Activated B cell treated with CpG ODN at 0.5 μM for 24 hours (primary cell): ENCODE measurements around the gene GNB4. TPM values are rescaled to one million over a fixed set of nuclear protein-coding genes. Genes with fewer than 3 reads are reported as not detected.

ENCODE experiments used
- ATAC-seq: fragments of 200-7000 bp; cut with Tn5 transposase; one replicate; pipeline ENCODE4 v1.10.0; 2021; ENCODE audit warnings: low read depth, mild to moderate bottlenecking, moderate library complexity
- CTCF ChIA-PET: fragments of 350-600 bp; sonication (Branson Sonifier 250); formaldehyde crosslinking; loops from one replicate; lab custom pipeline; 2021; ENCODE audit warnings: antibody characterized with exemption; lab: Charles Lee
- POLR2A ChIA-PET: fragments of 350-600 bp; sonication (Branson Sonifier 250); formaldehyde crosslinking; loops from one replicate; lab custom pipeline; 2021; ENCODE audit warnings: antibody characterized with exemption; lab: Charles Lee
- DNase-seq: peaks from one replicate; pipeline ENCODE4 v3.0.0; 2022
- H3K27ac Mint-ChIP-seq: one replicate; pipeline ENCODE4 v1.8.0; 2020; ENCODE audit warnings: mixed read lengths
- H3K27me3 Mint-ChIP-seq: one replicate; pipeline ENCODE4 v1.8.0; 2021; ENCODE audit warnings: mixed read lengths
- H3K36me3 Mint-ChIP-seq: one replicate; pipeline ENCODE4 v1.8.0; 2021; ENCODE audit warnings: low read depth, mixed read lengths
- H3K4me1 Mint-ChIP-seq: one replicate; pipeline ENCODE4 v1.8.0; 2021; ENCODE audit warnings: mixed read lengths
- H3K4me3 Mint-ChIP-seq: one replicate; pipeline ENCODE4 v1.8.0; 2020; ENCODE audit warnings: mild to moderate bottlenecking, mixed read lengths
- H3K9me3 Mint-ChIP-seq: one replicate; pipeline ENCODE4 v1.8.0; 2020; ENCODE audit warnings: mixed read lengths
- intact Hi-C: fragments of 100-400 bp; cut with micrococcal nuclease; formaldehyde crosslinking; loops from one replicate; pipeline ENCODE4 v1.15.1; 2024
- total RNA-seq: library from RNA; stranded (reverse); gene quantifications from 2 replicates; pipeline ENCODE4 v1.2.3, GENCODE V29; 2022
- TF ChIP-seq, protein P1 (sequence below): fragments of 200-600 bp; IDR thresholded peaks from one replicate; pipeline ENCODE4 v1.8.0; 2022; ENCODE audit warnings: antibody characterized with exemption, mild to moderate bottlenecking

The GNB4 gene
- total RNA-seq, 1 donor from 2014 or later: 22.7 TPM

DNA sequence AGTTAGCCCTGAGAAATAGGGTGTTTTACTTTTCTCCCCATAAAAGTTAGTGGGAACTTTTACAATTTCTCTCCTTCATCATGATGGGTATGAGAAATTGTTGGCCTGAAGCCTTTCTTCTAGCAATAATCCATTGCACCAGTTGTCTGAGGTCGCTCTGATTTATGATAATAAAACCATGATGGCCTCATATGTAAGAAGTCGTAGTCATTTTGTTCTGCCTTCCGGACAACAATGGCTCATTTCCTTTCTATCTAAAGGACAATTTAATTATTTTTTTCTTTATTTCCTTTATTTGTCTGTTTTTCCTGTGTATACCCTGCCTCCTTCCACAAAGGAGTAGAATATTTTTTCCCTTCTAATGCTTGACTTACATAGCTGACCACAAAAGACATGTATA is 31.6 kb upstream of the GNB4 start:
- no peaks in the 10 kb centered on the region for H3K36me3 Mint-ChIP-seq
- no peak overlapping the region for H3K4me3 Mint-ChIP-seq
- no peaks in the 10 kb centered on the region for H3K9me3 Mint-ChIP-seq
- H3K4me1 Mint-ChIP-seq: no peaks in the 10 kb centered on the region
- ChIA-PET CTCF (no interaction called here), POLR2A (no interaction called here)
- peaks cover 3% of the 10 kb centered on the region for H3K27me3 Mint-ChIP-seq
- H3K27ac Mint-ChIP-seq: no peak overlapping the region
- no peak for ATAC-seq
- intact Hi-C loops: no loop called here
- TF ChIP-seq, protein P1, sequence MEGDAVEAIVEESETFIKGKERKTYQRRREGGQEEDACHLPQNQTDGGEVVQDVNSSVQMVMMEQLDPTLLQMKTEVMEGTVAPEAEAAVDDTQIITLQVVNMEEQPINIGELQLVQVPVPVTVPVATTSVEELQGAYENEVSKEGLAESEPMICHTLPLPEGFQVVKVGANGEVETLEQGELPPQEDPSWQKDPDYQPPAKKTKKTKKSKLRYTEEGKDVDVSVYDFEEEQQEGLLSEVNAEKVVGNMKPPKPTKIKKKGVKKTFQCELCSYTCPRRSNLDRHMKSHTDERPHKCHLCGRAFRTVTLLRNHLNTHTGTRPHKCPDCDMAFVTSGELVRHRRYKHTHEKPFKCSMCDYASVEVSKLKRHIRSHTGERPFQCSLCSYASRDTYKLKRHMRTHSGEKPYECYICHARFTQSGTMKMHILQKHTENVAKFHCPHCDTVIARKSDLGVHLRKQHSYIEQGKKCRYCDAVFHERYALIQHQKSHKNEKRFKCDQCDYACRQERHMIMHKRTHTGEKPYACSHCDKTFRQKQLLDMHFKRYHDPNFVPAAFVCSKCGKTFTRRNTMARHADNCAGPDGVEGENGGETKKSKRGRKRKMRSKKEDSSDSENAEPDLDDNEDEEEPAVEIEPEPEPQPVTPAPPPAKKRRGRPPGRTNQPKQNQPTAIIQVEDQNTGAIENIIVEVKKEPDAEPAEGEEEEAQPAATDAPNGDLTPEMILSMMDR: no peak
- DNase-seq: no peak

DNA sequence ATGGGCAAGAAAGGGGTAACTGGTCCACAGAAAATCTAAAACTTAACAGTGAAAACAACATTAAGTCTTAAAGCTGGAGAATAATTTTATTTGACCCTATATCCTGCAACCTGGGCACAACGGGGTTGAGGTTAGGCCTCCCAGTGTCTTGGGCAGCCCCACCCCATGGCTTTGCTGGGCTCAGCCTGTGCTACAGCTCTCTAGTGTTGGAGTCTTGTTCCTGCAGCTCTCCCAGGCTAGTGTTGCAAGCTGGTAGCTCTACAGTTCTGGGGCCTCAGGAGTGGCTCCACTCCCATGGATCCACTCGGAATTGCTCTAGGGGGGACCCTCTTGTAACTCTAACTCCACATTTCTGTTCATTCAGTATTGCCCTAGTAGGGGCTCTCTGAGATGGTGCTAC is 24.9 kb upstream of the GNB4 start:
- no peak for DNase-seq
- no peak overlapping the region for H3K4me3 Mint-ChIP-seq
- no peaks in the 10 kb centered on the region for H3K27me3 Mint-ChIP-seq
- no peaks in the 10 kb centered on the region for H3K36me3 Mint-ChIP-seq
- TF ChIP-seq, protein P1: no peak
- intact Hi-C loops: no loop called here
- H3K9me3 Mint-ChIP-seq: no peaks in the 10 kb centered on the region
- ChIA-PET CTCF (no interaction called here), POLR2A (no interaction called here)
- no peak overlapping the region for H3K27ac Mint-ChIP-seq
- ATAC-seq: no peak
- peaks cover 10% of the 10 kb centered on the region for H3K4me1 Mint-ChIP-seq

DNA sequence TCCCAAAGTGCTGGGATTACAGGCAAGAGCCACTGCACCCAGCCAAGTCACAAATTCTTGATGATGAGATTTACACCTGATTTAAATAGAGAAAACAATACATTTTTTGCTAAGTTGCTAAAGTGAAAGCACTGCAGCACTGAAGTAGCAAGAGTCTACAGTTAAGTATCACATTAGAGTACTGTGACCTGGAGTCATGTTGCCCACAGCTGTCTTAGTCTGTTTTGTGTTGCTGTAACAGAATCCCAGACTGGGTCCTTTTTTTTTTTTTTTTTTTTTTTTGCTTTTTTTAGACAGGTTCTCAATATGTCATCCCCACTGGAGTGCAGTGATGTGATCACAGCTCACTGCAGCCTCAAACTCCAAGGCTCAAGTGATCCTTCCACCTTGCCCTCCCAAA is 23.2 kb upstream of the GNB4 start:
- POLR2A ChIA-PET: interaction anchor here (0.6 kb wide), 1 partner anchor 88 kb away, joined by 3 read pairs; the partner anchor contains the start of gene ACTL6A
- no peak for ATAC-seq
- Mint-ChIP-seq H3K4me1 (peaks cover 10% of the 10 kb centered on the region), H3K36me3 (no peaks in the 10 kb centered on the region), H3K9me3 (no peaks in the 10 kb centered on the region), H3K27ac (no peak overlapping the region), H3K27me3 (no peaks in the 10 kb centered on the region), H3K4me3 (no peak overlapping the region)
- TF ChIP-seq, protein P1: no peak
- intact Hi-C loops: no loop called here
- CTCF ChIA-PET: no interaction called here
- no peak for DNase-seq

DNA sequence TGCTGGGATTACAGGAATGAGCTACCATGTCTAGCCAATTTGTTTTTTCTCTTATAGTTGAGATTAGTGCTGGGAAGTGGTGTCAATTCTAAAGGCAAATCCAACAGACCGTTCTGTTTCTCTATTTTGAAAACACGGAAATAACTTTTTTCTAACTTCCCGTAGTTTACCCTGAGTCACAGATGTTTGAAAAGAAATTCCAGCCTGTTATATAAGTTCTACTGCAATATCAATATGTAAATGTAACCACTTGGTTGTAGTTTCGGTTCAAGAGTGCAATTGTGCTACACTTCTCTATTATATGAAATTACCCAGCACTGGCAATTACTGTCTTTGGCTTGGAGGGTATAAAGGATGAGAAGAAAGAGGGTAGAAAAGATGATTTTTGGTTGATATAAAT is 22.3 kb upstream of the GNB4 start:
- POLR2A ChIA-PET: no interaction called here
- peak; percentile 50 for ATAC-seq
- peak overlapping the region; percentile 1 for H3K4me3 Mint-ChIP-seq
- no peaks in the 10 kb centered on the region for H3K9me3 Mint-ChIP-seq
- CTCF ChIA-PET: no interaction called here
- intact Hi-C loops: no loop called here
- TF ChIP-seq, protein P1: no peak
- no peaks in the 10 kb centered on the region for H3K27me3 Mint-ChIP-seq
- H3K27ac Mint-ChIP-seq: peak overlapping the region; percentile 41
- peaks cover 10% of the 10 kb centered on the region for H3K4me1 Mint-ChIP-seq
- no peaks in the 10 kb centered on the region for H3K36me3 Mint-ChIP-seq
- DNase-seq: no peak

DNA sequence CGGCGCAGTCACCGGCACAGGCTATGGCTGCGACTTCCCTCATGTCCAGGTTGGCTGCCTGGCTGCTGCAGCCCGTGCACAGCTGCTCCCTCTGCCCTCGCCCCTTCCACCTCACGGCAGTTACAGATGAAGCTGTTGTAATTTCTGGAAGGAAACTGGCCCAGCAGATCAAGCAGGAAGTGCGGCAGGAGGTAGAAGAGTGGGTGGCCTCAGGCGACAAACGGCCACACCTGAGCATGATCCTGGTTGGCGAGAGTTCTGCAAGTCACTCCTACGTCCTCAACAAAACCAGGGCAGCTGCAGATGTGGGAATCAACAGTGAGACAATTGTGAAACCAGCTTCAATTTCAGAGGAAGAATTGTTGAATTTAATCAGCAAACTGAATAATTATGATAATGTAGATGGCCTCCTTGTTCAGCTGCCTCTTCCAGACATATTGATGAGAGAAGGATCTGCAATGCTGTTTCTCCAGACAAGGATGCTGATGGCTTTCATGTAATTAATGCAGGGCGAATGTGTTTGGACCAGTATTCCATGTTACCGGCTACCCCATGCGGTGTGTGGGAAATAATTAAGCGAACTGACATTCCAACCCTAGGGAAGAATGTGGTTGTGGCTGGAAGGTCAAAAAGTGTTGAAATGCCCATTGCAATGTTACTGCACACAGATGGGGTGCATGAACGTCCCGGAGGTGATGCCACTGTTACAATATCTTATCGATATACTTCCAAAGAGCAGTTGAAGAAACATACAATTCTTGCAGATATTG is 13.2 kb upstream of the GNB4 start:
- POLR2A ChIA-PET: interaction anchor here (0.7 to 1.3 kb wide), 2 partner anchors 10 to 14 kb away, joined by 3 read pairs; partner anchors contain the start of gene GNB4
- no peak for DNase-seq
- TF ChIP-seq, protein P1: no peak
- Mint-ChIP-seq H3K9me3 (no peaks in the 10 kb centered on the region), H3K4me3 (peak overlapping the region; percentile 62), H3K36me3 (no peaks in the 10 kb centered on the region), H3K27ac (no peak overlapping the region), H3K27me3 (no peaks in the 10 kb centered on the region), H3K4me1 (peaks cover 15% of the 10 kb centered on the region)
- CTCF ChIA-PET: no interaction called here
- intact Hi-C loops: no loop called here
- no peak for ATAC-seq
